SK-N-MC (cell line): Measurements from ENCODE around the gene FUBP3.

Source experiments
- EZH2 ChIP-seq: fragments of 200-600 bp; sonication (generic); IDR thresholded peaks from one replicate; pipeline ENCODE4 v1.6.1; 2017; ENCODE audit warnings: antibody characterized with exemption
- POLR2AphosphoS5 ChIP-seq: IDR thresholded peaks from 2 replicates; pipeline ENCODE4 v1.6.1; 2012; ENCODE audit warnings: mild to moderate bottlenecking, low read depth, low read length, borderline replicate concordance

- TF ChIP-seq EZH2, result no peak
- no peak for TF ChIP-seq POLR2AphosphoS5
These were observed 56.6 kb downstream of the FUBP3 start for GRCh38 chr9:130635721-130636647.
